ENCODE measurements around the gene AKTIP. TPM values are rescaled to one million over a fixed set of nuclear protein-coding genes. Genes with fewer than 3 reads are reported as not detected.
"Not testable (repeated sequence)": the region's sequence is repeated elsewhere in the genome, so short reads cannot be mapped to it uniquely, and the experiment has no call there.

AKTIP gene
- total RNA-seq, 1 donor from 2014 or later, result 16.6 TPM

DNA sequence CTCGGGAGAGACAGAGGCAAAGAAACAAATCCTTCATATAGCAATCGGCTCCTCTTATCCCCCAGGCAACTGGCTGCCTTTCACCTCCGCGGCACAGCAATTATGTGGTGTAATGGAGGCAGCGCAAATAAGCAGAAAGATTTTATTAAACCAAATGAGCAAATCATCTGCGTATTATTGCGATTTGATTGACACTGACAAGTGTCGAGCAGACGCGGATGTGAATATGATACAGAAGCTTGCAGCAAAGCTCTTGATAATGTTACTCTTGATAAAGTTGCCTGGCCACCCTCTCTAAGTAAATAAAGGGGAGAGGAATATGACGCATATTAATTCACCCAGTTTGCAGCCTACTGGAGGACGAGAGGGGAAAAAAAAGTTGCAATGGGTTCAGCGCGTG, 26.5 kb upstream of the AKTIP start:
- H3K4me1 Mint-ChIP-seq (ENCODE audit: low read depth), result peaks cover 13% of the 10 kb centered on the region
- no peak for DNase-seq (ENCODE audit: low spot score)
- no peaks in the 10 kb centered on the region for H3K9me3 Mint-ChIP-seq
- H3K4me3 Mint-ChIP-seq, result no peak overlapping the region
- intact Hi-C loops (cut with micrococcal nuclease), result no loop called here
- no peaks in the 10 kb centered on the region for H3K27me3 Mint-ChIP-seq (ENCODE audit: insufficient read depth)
- H3K36me3 Mint-ChIP-seq (ENCODE audit: low read depth), result no peaks in the 10 kb centered on the region
- H3K27ac Mint-ChIP-seq, result no peak overlapping the region

DNA sequence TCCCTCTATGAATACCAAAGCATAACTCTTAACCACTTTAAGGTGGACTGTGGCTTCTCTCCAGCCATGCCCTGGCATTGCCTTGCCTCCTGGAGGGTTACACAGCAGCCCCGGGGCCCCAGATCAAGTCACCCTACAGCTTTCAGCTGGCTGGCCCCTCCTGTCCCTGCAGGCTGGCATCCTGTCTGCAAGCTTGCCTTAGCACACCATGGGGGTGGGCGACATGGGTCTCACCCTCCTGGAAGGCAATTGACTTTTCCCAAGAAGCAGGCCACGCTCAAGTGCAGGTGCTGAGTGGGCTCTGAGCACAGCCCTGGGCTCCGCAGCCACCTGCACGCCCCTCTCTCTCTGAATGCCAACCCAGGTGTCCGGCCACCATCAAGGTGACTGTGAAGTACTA, 25.8 kb upstream of the AKTIP start:
- H3K4me1 Mint-ChIP-seq (ENCODE audit: low read depth), result peaks cover 6% of the 10 kb centered on the region
- H3K27me3 Mint-ChIP-seq (ENCODE audit: insufficient read depth), result no peaks in the 10 kb centered on the region
- no peak for DNase-seq (ENCODE audit: low spot score)
- no peak overlapping the region for H3K4me3 Mint-ChIP-seq
- H3K27ac Mint-ChIP-seq, result no peak overlapping the region
- no peaks in the 10 kb centered on the region for H3K36me3 Mint-ChIP-seq (ENCODE audit: low read depth)
- intact Hi-C loops (cut with micrococcal nuclease), result no loop called here
- no peaks in the 10 kb centered on the region for H3K9me3 Mint-ChIP-seq

DNA sequence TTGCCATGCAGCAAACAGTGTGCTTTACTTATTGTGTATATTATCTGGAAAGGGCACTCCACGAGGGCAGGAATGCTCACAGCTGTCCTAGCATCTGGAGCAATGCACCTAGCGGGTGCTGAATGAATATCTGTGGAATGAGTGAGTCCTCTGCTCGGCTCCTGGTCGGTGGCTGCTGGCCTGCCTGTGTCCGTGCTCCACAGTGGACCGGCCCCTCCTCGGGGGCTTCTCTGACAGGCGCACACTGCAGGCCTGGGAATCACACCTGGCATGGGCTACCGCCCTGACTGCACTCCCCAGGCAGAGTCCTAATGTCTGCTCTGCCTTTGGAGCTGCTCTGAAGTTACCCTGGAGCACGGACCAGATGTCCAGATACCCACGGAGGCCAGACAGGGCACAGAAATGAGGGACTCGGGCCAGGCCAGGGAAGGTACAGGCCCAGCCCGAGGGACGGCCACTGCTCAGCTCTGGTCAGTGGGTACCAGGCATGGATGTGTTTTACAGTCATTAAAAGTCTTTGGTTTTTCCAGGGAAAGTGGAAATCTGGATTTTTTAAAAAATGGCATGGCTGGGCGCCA, 21.1 kb upstream of the AKTIP start:
- DNase-seq (ENCODE audit: low spot score), result no peak

DNA sequence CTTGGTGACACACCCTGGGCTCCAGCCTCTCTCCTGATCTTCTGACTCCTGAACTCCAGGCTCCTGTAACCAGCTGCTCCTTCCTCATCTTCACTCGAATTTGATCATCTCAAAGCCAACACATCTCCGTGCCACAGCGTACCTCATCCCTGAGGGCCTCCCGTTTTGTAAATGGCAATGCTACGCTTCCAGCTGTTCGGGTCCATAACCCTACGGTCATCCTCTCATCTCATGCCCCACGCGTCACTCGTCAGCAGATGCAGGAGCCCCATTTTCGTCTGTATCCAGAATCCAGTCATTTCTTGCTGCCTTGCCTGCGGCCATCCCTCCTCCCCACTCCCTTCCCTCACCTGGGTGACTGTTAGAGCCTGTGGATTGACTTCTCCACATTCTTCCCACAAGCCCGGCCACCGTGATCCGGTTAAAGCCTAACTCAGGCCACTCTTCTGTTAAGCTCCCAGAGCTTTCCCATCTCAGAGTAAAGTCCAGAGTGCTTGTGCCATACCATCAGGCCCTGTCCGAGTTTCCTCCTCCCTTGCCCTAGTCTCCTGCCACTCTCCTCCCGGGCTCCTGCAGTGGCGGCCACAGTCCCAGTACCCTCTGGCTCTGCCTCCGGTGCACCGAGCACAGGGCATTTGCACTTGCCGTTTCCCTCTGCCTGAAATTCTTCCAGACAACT, 20.3 kb upstream of the AKTIP start:
- peaks cover 28% of the 10 kb centered on the region for H3K4me1 Mint-ChIP-seq (ENCODE audit: low read depth)
- H3K27me3 Mint-ChIP-seq (ENCODE audit: insufficient read depth), result peaks cover 2% of the 10 kb centered on the region
- no peak overlapping the region for H3K27ac Mint-ChIP-seq
- H3K4me3 Mint-ChIP-seq, result no peak overlapping the region
- H3K9me3 Mint-ChIP-seq, result no peaks in the 10 kb centered on the region
- intact Hi-C loops (cut with micrococcal nuclease), result no loop called here
- H3K36me3 Mint-ChIP-seq (ENCODE audit: low read depth), result peaks cover 3% of the 10 kb centered on the region
- no peak for DNase-seq (ENCODE audit: low spot score)

More for the DNA sequence above, 21.1 kb upstream of the AKTIP start:
- Mint-ChIP-seq H3K27ac (peak overlapping the region; percentile 21), H3K36me3 (ENCODE audit: low read depth) (peaks cover 3% of the 10 kb centered on the region), H3K4me3 (no peak overlapping the region), H3K4me1 (ENCODE audit: low read depth) (peaks cover 20% of the 10 kb centered on the region), H3K27me3 (ENCODE audit: insufficient read depth) (peaks cover 2% of the 10 kb centered on the region), H3K9me3 (no peaks in the 10 kb centered on the region)
- intact Hi-C loops (cut with micrococcal nuclease), result no loop called here

DNA sequence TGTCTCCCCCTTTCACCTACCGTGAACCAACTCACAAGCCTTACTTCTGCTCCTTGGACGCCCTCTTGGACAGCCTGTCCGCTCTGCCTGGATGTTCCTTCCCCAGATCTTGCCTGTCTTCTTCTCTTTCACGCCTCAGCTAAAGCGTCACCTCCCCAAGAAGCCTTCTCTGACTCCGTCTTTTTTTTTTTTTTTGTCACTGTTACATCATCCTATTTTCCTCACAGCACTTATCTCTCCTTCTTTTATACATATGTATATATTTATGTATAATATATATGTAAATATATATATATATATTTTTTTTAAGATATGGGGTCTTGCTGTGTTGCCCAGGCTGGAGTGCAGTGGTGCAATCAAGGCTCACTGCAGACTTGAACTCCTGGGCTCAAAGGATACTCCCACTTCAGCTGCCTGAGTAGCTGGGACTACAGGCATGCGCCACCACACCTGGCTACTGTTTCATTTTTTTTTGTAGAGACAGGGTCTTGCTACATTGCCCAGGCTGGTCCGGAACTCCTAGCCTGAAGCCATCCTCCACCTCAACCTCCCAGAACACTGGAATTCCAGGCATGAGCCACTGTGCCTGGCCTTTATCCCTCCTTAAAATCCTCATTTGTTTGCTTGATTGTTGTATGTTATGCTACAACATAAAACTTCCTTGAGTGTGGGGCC, 16.5 kb upstream of the AKTIP start:
- DNase-seq (ENCODE audit: low spot score), result peak; percentile 6
- Mint-ChIP-seq H3K4me1 (ENCODE audit: low read depth) (peaks cover 51% of the 10 kb centered on the region), H3K9me3 (no peaks in the 10 kb centered on the region), H3K27ac (peak overlapping the region; percentile 82), H3K27me3 (ENCODE audit: insufficient read depth) (peaks cover 2% of the 10 kb centered on the region), H3K4me3 (peak overlapping the region; percentile 63), H3K36me3 (ENCODE audit: low read depth) (peaks cover 3% of the 10 kb centered on the region)
- intact Hi-C loops (cut with micrococcal nuclease), result loop anchor here (5.0 to 10.0 kb wide), 2 partner anchors 183 to 205 kb away; partner anchors contain the start of genes FTO and RPGRIP1L

DNA sequence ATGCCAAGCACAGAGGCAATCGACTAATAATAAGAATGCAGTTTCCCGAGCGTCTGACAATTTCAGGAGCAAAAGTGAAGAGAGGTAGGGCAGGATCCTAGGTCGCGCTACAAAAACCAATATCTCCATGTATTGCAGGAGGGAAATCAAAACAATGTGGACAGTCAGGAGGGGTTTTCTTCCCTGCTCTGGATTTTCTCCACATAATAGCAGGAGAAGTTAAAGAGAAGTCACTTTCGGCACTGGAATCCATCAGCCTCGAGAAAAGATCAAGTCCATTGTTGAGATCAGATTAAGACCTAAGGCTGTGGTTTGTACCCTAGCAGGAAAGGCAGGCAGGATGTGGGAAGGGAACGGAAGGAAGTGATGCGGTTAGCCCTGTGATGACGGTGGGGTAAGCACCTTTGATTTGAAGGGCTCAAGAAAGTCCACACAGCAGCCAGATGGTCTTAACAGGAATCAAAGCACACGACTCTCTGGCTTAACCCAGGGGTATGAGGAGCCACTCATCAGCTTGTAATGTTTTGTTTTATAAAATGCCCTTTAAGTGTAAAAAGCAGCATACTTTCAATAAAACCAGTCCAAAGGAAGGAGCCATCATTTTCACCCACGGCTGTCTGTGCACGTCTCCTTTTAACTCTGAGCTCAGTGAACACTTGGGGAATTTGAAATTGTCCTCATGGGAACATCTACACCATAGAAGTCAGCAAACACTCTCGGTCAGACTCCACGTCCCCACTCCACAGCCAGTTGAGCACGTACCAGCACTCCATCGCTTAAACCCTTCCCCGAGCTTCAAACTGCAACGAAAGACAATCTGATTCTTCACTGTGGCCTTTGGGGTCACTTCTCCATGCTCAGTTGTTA, 15.8 kb upstream of the AKTIP start:
- H3K27ac Mint-ChIP-seq, result peak overlapping the region; percentile 82
- DNase-seq (ENCODE audit: low spot score), result peak; percentile 83
- H3K4me3 Mint-ChIP-seq, result peak overlapping the region; percentile 63
- peaks cover 5% of the 10 kb centered on the region for H3K9me3 Mint-ChIP-seq
- peaks cover 2% of the 10 kb centered on the region for H3K27me3 Mint-ChIP-seq (ENCODE audit: insufficient read depth)
- peaks cover 58% of the 10 kb centered on the region for H3K4me1 Mint-ChIP-seq (ENCODE audit: low read depth)
- peaks cover 6% of the 10 kb centered on the region for H3K36me3 Mint-ChIP-seq (ENCODE audit: low read depth)
- intact Hi-C loops (cut with micrococcal nuclease), result loop anchor here (1.0 to 10.0 kb wide), 4 partner anchors 15 to 204 kb away; partner anchors contain the start of genes AKTIP, FTO and RPGRIP1L

DNA sequence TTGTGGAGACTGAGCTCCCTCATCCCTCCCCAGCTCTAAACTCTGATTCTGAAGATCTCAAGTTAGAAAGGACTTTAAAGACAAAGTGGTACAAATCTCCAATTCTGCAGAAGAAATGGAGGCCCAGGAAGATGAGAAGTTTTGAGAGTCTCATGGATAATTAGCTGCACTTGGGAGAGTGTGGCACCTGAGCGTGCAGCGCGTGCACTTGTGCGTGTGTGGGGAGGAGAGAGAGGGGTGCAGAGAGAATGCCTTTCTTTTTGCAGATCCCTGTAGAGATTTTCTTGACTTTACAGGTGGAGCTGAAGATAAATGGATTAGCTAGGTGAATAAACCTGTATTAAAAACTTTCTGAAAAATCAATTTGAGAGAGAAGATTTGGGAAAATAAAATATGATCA, 14.8 kb upstream of the AKTIP start:
- peaks cover 10% of the 10 kb centered on the region for H3K36me3 Mint-ChIP-seq (ENCODE audit: low read depth)
- peak overlapping the region; percentile 63 for H3K4me3 Mint-ChIP-seq
- peaks cover 60% of the 10 kb centered on the region for H3K4me1 Mint-ChIP-seq (ENCODE audit: low read depth)
- no peak for DNase-seq (ENCODE audit: low spot score)
- peaks cover 5% of the 10 kb centered on the region for H3K9me3 Mint-ChIP-seq
- no peaks in the 10 kb centered on the region for H3K27me3 Mint-ChIP-seq (ENCODE audit: insufficient read depth)
- peak overlapping the region; percentile 82 for H3K27ac Mint-ChIP-seq
- intact Hi-C loops (cut with micrococcal nuclease), result loop anchor here (1.0 to 10.0 kb wide), 4 partner anchors 15 to 203 kb away; partner anchors contain the start of genes AKTIP, FTO and RPGRIP1L

DNA sequence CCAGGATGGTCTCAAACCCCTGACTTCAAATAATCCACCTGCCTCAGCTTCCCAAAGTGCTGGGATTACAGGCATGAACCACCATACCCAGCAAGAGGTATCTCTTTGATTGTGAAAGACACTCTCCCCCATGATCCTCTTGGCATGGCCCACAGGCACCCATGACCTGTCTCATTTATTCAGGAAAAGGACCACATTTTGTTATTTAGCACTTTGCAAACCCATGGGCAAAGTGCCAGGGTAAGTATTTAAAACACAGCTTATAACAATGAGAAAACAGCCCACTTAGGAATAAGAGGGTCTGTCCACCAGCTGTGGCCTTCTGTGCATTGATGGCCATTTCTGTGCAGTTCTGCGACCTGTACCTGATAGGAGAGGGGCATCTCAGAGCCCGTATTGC, 12.8 kb upstream of the AKTIP start:
- Mint-ChIP-seq H3K36me3 (ENCODE audit: low read depth) (peaks cover 13% of the 10 kb centered on the region), H3K9me3 (peaks cover 5% of the 10 kb centered on the region), H3K4me3 (peak overlapping the region; percentile 17), H3K27ac (peak overlapping the region; percentile 35), H3K27me3 (ENCODE audit: insufficient read depth) (no peaks in the 10 kb centered on the region), H3K4me1 (ENCODE audit: low read depth) (peaks cover 72% of the 10 kb centered on the region)
- intact Hi-C loops (cut with micrococcal nuclease), result loop anchor here (5.0 to 10.0 kb wide), 2 partner anchors 186 to 201 kb away; partner anchors contain the start of genes FTO and RPGRIP1L
- no peak for DNase-seq (ENCODE audit: low spot score)

DNA sequence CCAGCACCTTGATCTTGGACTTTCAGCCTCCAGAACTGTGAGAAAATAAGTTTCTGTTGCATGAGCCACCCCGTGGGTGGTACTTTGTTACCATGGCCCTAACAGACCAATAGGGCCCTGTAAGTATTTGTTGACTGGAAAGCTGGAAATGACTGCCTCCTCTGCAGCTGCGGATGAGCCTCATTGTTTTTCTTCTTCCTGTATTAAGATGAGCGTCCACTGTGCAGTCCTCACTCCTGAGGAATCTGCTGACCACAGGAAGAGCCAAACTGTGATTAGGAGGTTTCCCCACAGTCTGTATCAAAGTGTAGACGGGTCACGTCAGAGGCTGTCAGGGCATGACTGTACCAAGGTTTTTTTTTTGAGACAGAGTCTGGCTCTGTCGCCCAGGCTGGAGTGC, 12.2 kb upstream of the AKTIP start:
- DNase-seq (ENCODE audit: low spot score), result no peak
- Mint-ChIP-seq H3K9me3 (peaks cover 5% of the 10 kb centered on the region), H3K27me3 (ENCODE audit: insufficient read depth) (no peaks in the 10 kb centered on the region), H3K4me1 (ENCODE audit: low read depth) (peaks cover 74% of the 10 kb centered on the region), H3K36me3 (ENCODE audit: low read depth) (peaks cover 13% of the 10 kb centered on the region), H3K4me3 (no peak overlapping the region), H3K27ac (no peak overlapping the region)
- intact Hi-C loops (cut with micrococcal nuclease), result loop anchor here (5.0 to 10.0 kb wide), 2 partner anchors 187 to 200 kb away; partner anchors contain the start of genes FTO and RPGRIP1L

DNA sequence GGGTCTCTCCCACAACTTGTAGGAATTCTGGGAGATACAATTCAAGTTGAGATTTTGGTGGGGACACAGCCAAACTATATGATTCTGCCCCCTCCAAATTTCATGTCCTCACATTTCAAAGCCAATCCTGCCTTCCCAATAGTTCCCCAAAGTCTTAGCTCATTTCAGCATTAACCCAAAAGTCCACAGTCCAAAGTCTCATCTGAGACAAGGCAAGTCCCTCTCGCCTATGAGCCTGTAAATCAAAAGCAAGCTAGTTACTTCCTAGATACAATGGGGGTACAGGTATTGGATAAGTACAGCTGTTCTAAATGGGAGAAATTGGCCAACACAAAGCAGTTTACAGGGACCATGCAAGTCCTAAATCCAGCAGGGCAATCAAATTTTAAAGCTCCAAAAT, 9.8 kb upstream of the AKTIP start:
- H3K36me3 Mint-ChIP-seq (ENCODE audit: low read depth), result peaks cover 11% of the 10 kb centered on the region
- not testable (repeated sequence) for H3K27me3 Mint-ChIP-seq (ENCODE audit: insufficient read depth)
- intact Hi-C loops (cut with micrococcal nuclease), result loop anchor here (10.0 kb wide), 1 partner anchor 198 kb away; no protein-coding TSS in a partner anchor

DNA sequence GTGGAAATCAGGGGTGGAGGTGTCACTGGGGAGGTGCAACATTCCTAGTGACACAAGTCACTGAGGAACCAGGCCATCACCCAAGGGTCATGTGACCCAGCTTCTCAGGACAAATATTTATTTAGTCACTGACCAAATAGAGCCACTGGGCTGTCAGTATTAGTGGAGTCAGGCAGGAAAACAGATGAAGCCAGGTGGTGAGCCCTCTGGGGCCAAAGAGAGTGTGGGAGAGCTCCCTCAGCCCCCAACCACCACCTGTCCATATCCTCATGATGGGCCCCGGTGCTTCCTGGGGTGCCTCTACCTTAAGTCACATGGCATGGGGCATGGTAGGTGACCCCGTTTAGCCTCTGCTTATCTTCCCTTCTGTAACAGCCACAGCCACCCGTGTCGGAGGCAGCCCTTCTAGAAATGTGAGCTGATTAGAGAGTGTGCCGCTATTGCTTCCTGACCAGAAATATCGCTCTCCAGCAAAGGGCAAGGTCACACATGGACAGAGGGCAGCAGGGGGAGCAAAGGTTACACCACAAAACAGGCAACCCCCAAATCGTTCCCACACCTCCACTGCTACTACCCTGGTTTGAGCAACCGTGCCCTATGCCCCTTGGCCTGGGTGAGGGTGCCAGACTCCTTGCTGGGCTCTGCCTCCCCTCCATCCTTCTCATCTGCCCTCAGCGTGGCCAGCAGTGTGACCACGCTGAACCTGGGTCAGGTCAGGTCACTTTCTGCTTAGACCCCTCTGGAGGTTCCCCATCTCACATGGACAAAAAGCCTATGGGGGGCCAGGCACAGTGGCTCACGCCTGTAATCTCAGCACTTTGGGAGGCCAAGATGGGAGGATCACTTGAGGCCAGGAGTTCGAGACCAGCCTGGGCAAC, 8.6 kb upstream of the AKTIP start:
- intact Hi-C loops (cut with micrococcal nuclease), result loop anchor here (2.0 to 10.0 kb wide), 2 partner anchors 197 to 381 kb away; no protein-coding TSS in a partner anchor
- H3K9me3 Mint-ChIP-seq, result peaks cover 5% of the 10 kb centered on the region
- no peak overlapping the region for H3K4me3 Mint-ChIP-seq

More for the DNA sequence above, 9.8 kb upstream of the AKTIP start:
- not testable (repeated sequence) for H3K4me3 Mint-ChIP-seq; DNase-seq (ENCODE audit: low spot score); H3K9me3 Mint-ChIP-seq; H3K27ac Mint-ChIP-seq
- peaks cover 57% of the 10 kb centered on the region for H3K4me1 Mint-ChIP-seq (ENCODE audit: low read depth)

More for the DNA sequence above, 8.6 kb upstream of the AKTIP start:
- Mint-ChIP-seq H3K27ac (no peak overlapping the region), H3K36me3 (ENCODE audit: low read depth) (peaks cover 11% of the 10 kb centered on the region), H3K4me1 (ENCODE audit: low read depth) (peaks cover 55% of the 10 kb centered on the region), H3K27me3 (ENCODE audit: insufficient read depth) (no peaks in the 10 kb centered on the region)
- no peak for DNase-seq (ENCODE audit: low spot score)
